ENCODE data around the gene NPHP4. TPM values are rescaled to one million over a fixed set of nuclear protein-coding genes. Genes with fewer than 3 reads are reported as not detected.

Gene NPHP4
- total RNA-seq, 2 experiments from 2014 or later: 13.4 to 24.2 TPM

GRCh38 chr1:5961601-5962000 is 30.6 kb downstream of the NPHP4 start:
- H3K4me1 ChIP-seq (ENCODE audit: insufficient read depth, low read length, poor library complexity, severe bottlenecking): no peaks in the 10 kb centered on the region
- no peaks in the 10 kb centered on the region for H3K9me3 ChIP-seq (ENCODE audit: low read length)
- no peaks in the 10 kb centered on the region for H3K9me2 ChIP-seq (ENCODE audit: insufficient read depth, low read length)
- no peak overlapping the region for H3K27ac ChIP-seq (ENCODE audit: low read depth, low read length, poor library complexity, severe bottlenecking)
- ChIA-PET CTCF (ENCODE audit: unreplicated experiment) (no interaction called here), POLR2A (no interaction called here)
- no TSS peak for BruUV-seq (replicated peaks)
- no peaks in the 10 kb centered on the region for H3K36me3 ChIP-seq (ENCODE audit: insufficient read depth, low read length)
- TF ChIP-seq CTCF (conservative IDR thresholded peaks at IDR 0.05; ENCODE audit: low read length) (no peak), EZH2phosphoT487 (IDR thresholded peaks at IDR 0.05; ENCODE audit: borderline replicate concordance, low read depth, low read length) (no peak)
- no peak for DNase-seq (ENCODE audit: low spot score)
- no peak overlapping the region for H2AFZ ChIP-seq (ENCODE audit: low read length)
- H3K79me2 ChIP-seq (ENCODE audit: insufficient read depth, low read depth, low read length): no peaks in the 10 kb centered on the region
- H3K4me2 ChIP-seq (ENCODE audit: low read length): no peak overlapping the region
- H4K20me1 ChIP-seq (ENCODE audit: insufficient read depth, low read length): no peaks in the 10 kb centered on the region
- intact Hi-C loops (cut with micrococcal nuclease; ENCODE audit: unreplicated experiment): no loop called here
- no peak overlapping the region for H3K4me3 ChIP-seq (ENCODE audit: low read depth, low read length, poor library complexity, severe bottlenecking)

GRCh38 chr1:5960336-5960735 is 31.9 kb downstream of the NPHP4 start:
- no peak for DNase-seq (ENCODE audit: low spot score)
- Histone ChIP-seq H3K27ac (ENCODE audit: low read depth, low read length, poor library complexity, severe bottlenecking) (no peak overlapping the region), H3K4me2 (ENCODE audit: low read length) (no peak overlapping the region), H4K20me1 (ENCODE audit: insufficient read depth, low read length) (no peaks in the 10 kb centered on the region), H3K4me1 (ENCODE audit: insufficient read depth, low read length, poor library complexity, severe bottlenecking) (peaks cover under 1% of the 10 kb centered on the region), H3K36me3 (ENCODE audit: insufficient read depth, low read length) (peaks cover 4% of the 10 kb centered on the region; the same call in 1 of the 2 replicates), H3K9me3 (ENCODE audit: low read length) (no peaks in the 10 kb centered on the region), H3K9me2 (ENCODE audit: insufficient read depth, low read length) (no peaks in the 10 kb centered on the region), H2AFZ (ENCODE audit: low read length) (no peak overlapping the region), H3K79me2 (ENCODE audit: insufficient read depth, low read depth, low read length) (no peaks in the 10 kb centered on the region), H3K4me3 (ENCODE audit: low read depth, low read length, poor library complexity, severe bottlenecking) (no peak overlapping the region)
- BruUV-seq (replicated peaks): no TSS peak
- intact Hi-C loops (cut with micrococcal nuclease; ENCODE audit: unreplicated experiment): no loop called here
- ChIA-PET CTCF (ENCODE audit: unreplicated experiment) (no interaction called here), POLR2A (no interaction called here)
- TF ChIP-seq CTCF (conservative IDR thresholded peaks at IDR 0.05; ENCODE audit: low read length) (no peak), EZH2phosphoT487 (IDR thresholded peaks at IDR 0.05; ENCODE audit: borderline replicate concordance, low read depth, low read length) (no peak)

GRCh38 chr1:5959667-5960230 is 32.5 kb downstream of the NPHP4 start:
- DNase-seq (ENCODE audit: low spot score): no peak
- Histone ChIP-seq H3K9me3 (ENCODE audit: low read length) (no peaks in the 10 kb centered on the region), H3K4me3 (ENCODE audit: low read depth, low read length, poor library complexity, severe bottlenecking) (no peak overlapping the region), H3K27ac (ENCODE audit: low read depth, low read length, poor library complexity, severe bottlenecking) (no peak overlapping the region), H4K20me1 (ENCODE audit: insufficient read depth, low read length) (no peaks in the 10 kb centered on the region), H2AFZ (ENCODE audit: low read length) (no peak overlapping the region), H3K4me1 (ENCODE audit: insufficient read depth, low read length, poor library complexity, severe bottlenecking) (peaks cover 7% of the 10 kb centered on the region), H3K9me2 (ENCODE audit: insufficient read depth, low read length) (no peaks in the 10 kb centered on the region), H3K4me2 (ENCODE audit: low read length) (no peak overlapping the region), H3K79me2 (ENCODE audit: insufficient read depth, low read depth, low read length) (no peaks in the 10 kb centered on the region), H3K36me3 (ENCODE audit: insufficient read depth, low read length) (peaks cover 5% of the 10 kb centered on the region; the same call in 1 of the 2 replicates)
- no TSS peak for BruUV-seq (replicated peaks)
- TF ChIP-seq CTCF (conservative IDR thresholded peaks at IDR 0.05; ENCODE audit: low read length): no peak
- no peak for TF ChIP-seq EZH2phosphoT487 (IDR thresholded peaks at IDR 0.05; ENCODE audit: borderline replicate concordance, low read depth, low read length)
- CTCF ChIA-PET (ENCODE audit: unreplicated experiment): no interaction called here
- intact Hi-C loops (cut with micrococcal nuclease; ENCODE audit: unreplicated experiment): no loop called here
- POLR2A ChIA-PET: no interaction called here
